ENCODE measurements around the gene RAD50.

The RAD50 gene

GRCh38 chr5:132667309-132667708 is 110.5 kb downstream of the RAD50 start:
- no peak for TF ChIP-seq CTCF (IDR thresholded peaks at IDR 0.05; ENCODE audit: borderline replicate concordance, control extremely low read depth, extremely low read depth, insufficient read depth, missing control alignments)
- in situ Hi-C loops (cut with MboI; ENCODE audit: low sequenced_read_pairs, unreplicated experiment) = no loop called here
- DNase-seq (ENCODE audit: low spot score) = no peak

GRCh38 chr5:132667761-132668705 is 111.3 kb downstream of the RAD50 start:
- no peak for TF ChIP-seq CTCF (IDR thresholded peaks at IDR 0.05; ENCODE audit: borderline replicate concordance, control extremely low read depth, extremely low read depth, insufficient read depth, missing control alignments)
- in situ Hi-C loops (cut with MboI; ENCODE audit: low sequenced_read_pairs, unreplicated experiment) = no loop called here
- DNase-seq (ENCODE audit: low spot score) = no peak

GRCh38 chr5:132668706-132669454 is 112.1 kb downstream of the RAD50 start:
- DNase-seq (ENCODE audit: low spot score) = no peak
- in situ Hi-C loops (cut with MboI; ENCODE audit: low sequenced_read_pairs, unreplicated experiment) = no loop called here
- TF ChIP-seq CTCF (IDR thresholded peaks at IDR 0.05; ENCODE audit: borderline replicate concordance, control extremely low read depth, extremely low read depth, insufficient read depth, missing control alignments) = no peak

- no peak for TF ChIP-seq CTCF (IDR thresholded peaks at IDR 0.05; ENCODE audit: borderline replicate concordance, control extremely low read depth, extremely low read depth, insufficient read depth, missing control alignments)
Measured at GRCh38 chr5:132669455-132669820, 112.7 kb downstream of the RAD50 start.

GRCh38 chr5:132669966-132670882 is 113.4 kb downstream of the RAD50 start:
- in situ Hi-C loops (cut with MboI; ENCODE audit: low sequenced_read_pairs, unreplicated experiment) = no loop called here
- TF ChIP-seq CTCF (IDR thresholded peaks at IDR 0.05; ENCODE audit: borderline replicate concordance, control extremely low read depth, extremely low read depth, insufficient read depth, missing control alignments) = no peak
- DNase-seq (ENCODE audit: low spot score) = no peak

More at GRCh38 chr5:132669455-132669820, 112.7 kb downstream of the RAD50 start:
- DNase-seq (ENCODE audit: low spot score) = no peak
- in situ Hi-C loops (cut with MboI; ENCODE audit: low sequenced_read_pairs, unreplicated experiment) = no loop called here

- in situ Hi-C loops (cut with MboI; ENCODE audit: low sequenced_read_pairs, unreplicated experiment) = no loop called here
- no peak for DNase-seq (ENCODE audit: low spot score)
- no peak for TF ChIP-seq CTCF (IDR thresholded peaks at IDR 0.05; ENCODE audit: borderline replicate concordance, control extremely low read depth, extremely low read depth, insufficient read depth, missing control alignments)
Measured at GRCh38 chr5:132671000-132671399, 114.2 kb downstream of the RAD50 start.
